Measurements from ENCODE around the gene FASTK.

The FASTK gene

GRCh38 chr7:151125846-151126481 is 45.4 kb upstream of the FASTK start:
- TF ChIP-seq CTCF (IDR thresholded peaks at IDR 0.05; ENCODE audit: low read depth, low read length): no peak
- peak overlapping the region; percentile 15; the same call in 1 of the 2 replicates for H3K4me3 ChIP-seq (ENCODE audit: low read depth, low read length)

- TF ChIP-seq CTCF (IDR thresholded peaks at IDR 0.05; ENCODE audit: low read depth, low read length): no peak
- H3K4me3 ChIP-seq (ENCODE audit: low read depth, low read length): peak overlapping the region; percentile 15; the same call in 1 of the 2 replicates
Measured at GRCh38 chr7:151125470-151125845, 44.8 kb upstream of the FASTK start.

GRCh38 chr7:151124899-151125399 is 44.3 kb upstream of the FASTK start:
- no peak for TF ChIP-seq CTCF (IDR thresholded peaks at IDR 0.05; ENCODE audit: low read depth, low read length)
- H3K4me3 ChIP-seq (ENCODE audit: low read depth, low read length): no peak overlapping the region

GRCh38 chr7:151124481-151124880 is 43.9 kb upstream of the FASTK start:
- TF ChIP-seq CTCF (IDR thresholded peaks at IDR 0.05; ENCODE audit: low read depth, low read length): no peak
- no peak overlapping the region for H3K4me3 ChIP-seq (ENCODE audit: low read depth, low read length)

GRCh38 chr7:151123822-151124464 is 43.3 kb upstream of the FASTK start:
- TF ChIP-seq CTCF (IDR thresholded peaks at IDR 0.05; ENCODE audit: low read depth, low read length): peak; percentile 98
- H3K4me3 ChIP-seq (ENCODE audit: low read depth, low read length): no peak overlapping the region

GRCh38 chr7:151123158-151123821 is 42.7 kb upstream of the FASTK start:
- H3K4me3 ChIP-seq (ENCODE audit: low read depth, low read length): no peak overlapping the region
- no peak for TF ChIP-seq CTCF (IDR thresholded peaks at IDR 0.05; ENCODE audit: low read depth, low read length)

- H3K4me3 ChIP-seq (ENCODE audit: low read depth, low read length): no peak overlapping the region
- TF ChIP-seq CTCF (IDR thresholded peaks at IDR 0.05; ENCODE audit: low read depth, low read length): no peak
Measured at GRCh38 chr7:151122796-151123157, 42.2 kb upstream of the FASTK start.

Measured in WI38 (cell line).